ENCODE results near the gene PTPRR. TPM values are rescaled to one million over a fixed set of nuclear protein-coding genes. Genes with fewer than 3 reads are reported as not detected.

The PTPRR gene
- total and polyA plus RNA-seq, 4 donors, result 0.17 to 1.5 (median 0.61) TPM

- no peak for ATAC-seq (ENCODE audit: insufficient read depth, low FRiP score)
Measured at GRCh38 chr12:70829070-70829469, 91.5 kb downstream of the PTPRR start.

DNA sequence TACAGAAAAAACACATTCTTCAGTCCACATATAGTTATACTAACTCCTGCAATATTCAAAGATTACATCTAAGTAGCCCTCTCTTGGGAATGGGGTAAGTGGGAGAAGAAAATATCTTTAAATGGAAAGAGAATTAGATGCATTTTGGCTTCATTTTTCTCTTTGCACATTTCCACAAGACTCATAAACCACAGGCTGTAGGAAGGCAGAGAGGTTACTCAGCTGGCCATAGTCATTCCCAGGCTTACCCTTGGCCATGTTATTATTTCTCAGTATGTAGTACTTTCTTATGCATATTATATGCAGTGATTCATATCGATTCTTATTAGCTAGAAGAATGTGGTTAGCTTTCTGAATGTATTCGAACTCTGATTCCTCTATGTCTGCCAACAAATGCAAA lies 92.2 kb downstream of the PTPRR start:
- Histone ChIP-seq H3K9me3 (ENCODE audit: control insufficient read depth in 4 of 4, insufficient read depth in 3 of 4, low read length in 3 of 4) (no peaks in the 10 kb centered on the region), H3K9ac (ENCODE audit: insufficient read depth in 1 of 2, low read length in 2 of 2) (no peak overlapping the region), H3K27ac (ENCODE audit: low read depth in 1 of 2, low read length in 1 of 2) (no peak overlapping the region), H3K4me1 (ENCODE audit: control insufficient read depth in 5 of 5, insufficient read depth in 5 of 5, low read length in 5 of 5) (peaks cover 0 to 3% (median 0%) of the 10 kb centered on the region in 5 donors), H3K36me3 (ENCODE audit: control insufficient read depth in 4 of 4, insufficient read depth in 4 of 4, low read length in 4 of 4) (no peaks in the 10 kb centered on the region), H3K27me3 (ENCODE audit: control insufficient read depth in 3 of 3, insufficient read depth in 3 of 3, low read length in 2 of 3) (no peaks in the 10 kb centered on the region), H3K4me3 (no peak overlapping the region)
- DNase-seq (no peak), ATAC-seq (ENCODE audit: insufficient read depth, low FRiP score) (no peak)
- 76 to 90% methylated on average over 2 of the region's 2 CpGs for WGBS, 2 donors
- TF ChIP-seq, protein P1, sequence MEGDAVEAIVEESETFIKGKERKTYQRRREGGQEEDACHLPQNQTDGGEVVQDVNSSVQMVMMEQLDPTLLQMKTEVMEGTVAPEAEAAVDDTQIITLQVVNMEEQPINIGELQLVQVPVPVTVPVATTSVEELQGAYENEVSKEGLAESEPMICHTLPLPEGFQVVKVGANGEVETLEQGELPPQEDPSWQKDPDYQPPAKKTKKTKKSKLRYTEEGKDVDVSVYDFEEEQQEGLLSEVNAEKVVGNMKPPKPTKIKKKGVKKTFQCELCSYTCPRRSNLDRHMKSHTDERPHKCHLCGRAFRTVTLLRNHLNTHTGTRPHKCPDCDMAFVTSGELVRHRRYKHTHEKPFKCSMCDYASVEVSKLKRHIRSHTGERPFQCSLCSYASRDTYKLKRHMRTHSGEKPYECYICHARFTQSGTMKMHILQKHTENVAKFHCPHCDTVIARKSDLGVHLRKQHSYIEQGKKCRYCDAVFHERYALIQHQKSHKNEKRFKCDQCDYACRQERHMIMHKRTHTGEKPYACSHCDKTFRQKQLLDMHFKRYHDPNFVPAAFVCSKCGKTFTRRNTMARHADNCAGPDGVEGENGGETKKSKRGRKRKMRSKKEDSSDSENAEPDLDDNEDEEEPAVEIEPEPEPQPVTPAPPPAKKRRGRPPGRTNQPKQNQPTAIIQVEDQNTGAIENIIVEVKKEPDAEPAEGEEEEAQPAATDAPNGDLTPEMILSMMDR (IDR thresholded peaks at IDR 0.05; ENCODE audit: control extremely low read depth, extremely low read depth), result no peak

More at GRCh38 chr12:70829070-70829469, 91.5 kb downstream of the PTPRR start:
- no peak for DNase-seq
- 85 to 92% methylated on average over 1 of the region's 1 CpG for WGBS, 2 donors
- Histone ChIP-seq H3K4me1 (ENCODE audit: control insufficient read depth in 5 of 5, insufficient read depth in 5 of 5, low read length in 5 of 5) (peaks cover 0 to 3% (median 0%) of the 10 kb centered on the region in 5 donors), H3K9ac (ENCODE audit: insufficient read depth in 1 of 2, low read length in 2 of 2) (no peak overlapping the region), H3K27me3 (ENCODE audit: control insufficient read depth in 3 of 3, insufficient read depth in 3 of 3, low read length in 2 of 3) (no peaks in the 10 kb centered on the region), H3K9me3 (ENCODE audit: control insufficient read depth in 4 of 4, insufficient read depth in 3 of 4, low read length in 3 of 4) (no peaks in the 10 kb centered on the region), H3K27ac (ENCODE audit: low read depth in 1 of 2, low read length in 1 of 2) (no peak overlapping the region), H3K36me3 (ENCODE audit: control insufficient read depth in 4 of 4, insufficient read depth in 4 of 4, low read length in 4 of 4) (no peaks in the 10 kb centered on the region), H3K4me3 (no peak overlapping the region)
- TF ChIP-seq, protein P1 (IDR thresholded peaks at IDR 0.05; ENCODE audit: control extremely low read depth, extremely low read depth), result no peak

DNA sequence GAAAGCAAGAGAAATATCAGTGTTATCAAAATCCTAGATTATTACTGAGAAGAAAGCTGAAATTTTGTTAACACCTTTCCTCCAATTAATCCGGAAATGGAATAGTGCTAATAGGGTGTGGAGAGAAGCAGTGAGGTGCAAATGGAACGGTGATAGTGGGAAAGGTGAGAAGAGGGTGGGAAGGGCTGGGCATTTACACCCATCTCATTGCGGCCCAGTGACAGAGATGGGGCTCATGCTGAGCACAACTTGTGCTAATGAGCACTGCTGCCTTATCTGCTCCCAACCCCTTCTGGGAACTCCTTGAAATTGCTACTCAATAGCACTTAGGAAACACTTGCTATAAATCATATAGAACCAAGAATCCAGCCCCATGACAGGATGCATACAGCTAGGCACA lies 94.4 kb downstream of the PTPRR start:
- Histone ChIP-seq H3K4me3 (no peak overlapping the region), H3K27me3 (ENCODE audit: control insufficient read depth in 3 of 3, insufficient read depth in 3 of 3, low read length in 2 of 3) (no peaks in the 10 kb centered on the region), H3K36me3 (ENCODE audit: control insufficient read depth in 4 of 4, insufficient read depth in 4 of 4, low read length in 4 of 4) (no peaks in the 10 kb centered on the region), H3K4me1 (ENCODE audit: control insufficient read depth in 5 of 5, insufficient read depth in 5 of 5, low read length in 5 of 5) (peaks cover 0 to 3% (median 0%) of the 10 kb centered on the region in 5 donors), H3K9ac (ENCODE audit: insufficient read depth in 1 of 2, low read length in 2 of 2) (no peak overlapping the region), H3K9me3 (ENCODE audit: control insufficient read depth in 4 of 4, insufficient read depth in 3 of 4, low read length in 3 of 4) (peaks cover 0 to 2% (median 0%) of the 10 kb centered on the region in 4 donors), H3K27ac (ENCODE audit: low read depth in 1 of 2, low read length in 1 of 2) (no peak overlapping the region)
- ATAC-seq (ENCODE audit: insufficient read depth, low FRiP score) (no peak), DNase-seq (no peak)
- WGBS, 2 donors, result 30 to 48% methylated on average over 3 of the region's 3 CpGs
- TF ChIP-seq, protein P1 (IDR thresholded peaks at IDR 0.05; ENCODE audit: control extremely low read depth, extremely low read depth), result no peak

DNA sequence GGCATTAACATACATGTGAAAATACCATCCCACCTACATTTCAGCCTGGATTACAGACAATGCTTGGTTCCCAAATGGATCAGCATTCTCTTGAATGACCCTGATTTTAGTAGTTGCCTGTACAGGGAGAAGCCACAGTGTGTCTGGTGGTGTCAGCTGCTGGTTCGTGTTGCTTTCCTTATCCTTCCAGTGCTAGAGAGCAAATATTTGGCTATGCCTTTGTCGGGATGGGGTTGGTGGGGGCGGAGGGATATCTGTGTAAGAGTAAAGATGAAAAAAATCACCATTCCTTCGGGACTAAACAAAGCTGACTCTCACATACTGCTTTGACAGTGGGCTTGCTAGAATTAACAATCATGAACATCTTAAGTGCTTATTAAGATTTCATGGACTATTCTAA lies 96.0 kb downstream of the PTPRR start:
- no peaks in the 10 kb centered on the region for H3K27me3 ChIP-seq (ENCODE audit: control insufficient read depth in 3 of 3, insufficient read depth in 3 of 3, low read length in 2 of 3)
- peaks cover 0 to 2% (median 0%) of the 10 kb centered on the region in 4 donors for H3K9me3 ChIP-seq (ENCODE audit: control insufficient read depth in 4 of 4, insufficient read depth in 3 of 4, low read length in 3 of 4)
- WGBS, 2 donors, result 64 to 75% methylated on average over 4 of the region's 4 CpGs
- H3K9ac ChIP-seq (ENCODE audit: insufficient read depth in 1 of 2, low read length in 2 of 2), result no peak overlapping the region
- ATAC-seq (ENCODE audit: insufficient read depth, low FRiP score) (no peak), DNase-seq (no peak)
- peaks cover 0 to 3% (median 0%) of the 10 kb centered on the region in 5 donors for H3K4me1 ChIP-seq (ENCODE audit: control insufficient read depth in 5 of 5, insufficient read depth in 5 of 5, low read length in 5 of 5)
- TF ChIP-seq, protein P1 (IDR thresholded peaks at IDR 0.05; ENCODE audit: control extremely low read depth, extremely low read depth), result no peak
- no peaks in the 10 kb centered on the region for H3K36me3 ChIP-seq (ENCODE audit: control insufficient read depth in 4 of 4, insufficient read depth in 4 of 4, low read length in 4 of 4)
- no peak overlapping the region for H3K4me3 ChIP-seq
- H3K27ac ChIP-seq (ENCODE audit: low read depth in 1 of 2, low read length in 1 of 2), result no peak overlapping the region

All from lung (tissue), 12 donors.